ENCODE data around the gene JPH2.
"Not testable (repeated sequence)": the region's sequence is repeated elsewhere in the genome, so short reads cannot be mapped to it uniquely, and the experiment has no call there.

Gene JPH2

DNA sequence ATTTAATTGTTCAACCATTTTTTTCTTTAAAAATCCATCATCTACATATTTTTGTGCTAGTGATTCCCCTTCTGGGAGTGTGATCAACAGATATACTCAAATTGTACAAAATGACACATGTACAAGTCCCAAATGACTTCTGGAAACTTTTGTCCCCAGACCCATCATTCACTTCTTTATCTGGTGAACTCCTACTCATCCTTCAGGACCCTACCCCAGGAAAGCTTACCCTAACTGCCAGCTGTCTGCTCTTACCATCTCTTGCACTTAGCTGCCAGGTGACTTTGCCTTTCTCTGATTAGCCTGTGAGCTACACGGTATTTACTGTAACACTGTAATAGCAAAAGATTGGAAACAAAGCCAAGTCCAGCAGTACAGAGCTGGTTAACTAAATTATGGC is 55.3 kb downstream of the JPH2 start:
- TF ChIP-seq CSDC2 (CRISPR knock-in tag; IDR thresholded peaks at IDR 0.05) (no peak), RARB (CRISPR knock-in tag; IDR thresholded peaks at IDR 0.05) (no peak), TCF4 (CRISPR knock-in tag; IDR thresholded peaks at IDR 0.05; ENCODE audit: borderline replicate concordance) (no peak), ZNF565 (CRISPR knock-in tag; conservative IDR thresholded peaks at IDR 0.05; ENCODE audit: low read depth) (no peak), ZFP3 (CRISPR knock-in tag; IDR thresholded peaks at IDR 0.05) (peak; percentile 94), OSR1 (CRISPR knock-in tag; IDR thresholded peaks at IDR 0.05) (no peak)
- TF ChIP-seq, protein P1, sequence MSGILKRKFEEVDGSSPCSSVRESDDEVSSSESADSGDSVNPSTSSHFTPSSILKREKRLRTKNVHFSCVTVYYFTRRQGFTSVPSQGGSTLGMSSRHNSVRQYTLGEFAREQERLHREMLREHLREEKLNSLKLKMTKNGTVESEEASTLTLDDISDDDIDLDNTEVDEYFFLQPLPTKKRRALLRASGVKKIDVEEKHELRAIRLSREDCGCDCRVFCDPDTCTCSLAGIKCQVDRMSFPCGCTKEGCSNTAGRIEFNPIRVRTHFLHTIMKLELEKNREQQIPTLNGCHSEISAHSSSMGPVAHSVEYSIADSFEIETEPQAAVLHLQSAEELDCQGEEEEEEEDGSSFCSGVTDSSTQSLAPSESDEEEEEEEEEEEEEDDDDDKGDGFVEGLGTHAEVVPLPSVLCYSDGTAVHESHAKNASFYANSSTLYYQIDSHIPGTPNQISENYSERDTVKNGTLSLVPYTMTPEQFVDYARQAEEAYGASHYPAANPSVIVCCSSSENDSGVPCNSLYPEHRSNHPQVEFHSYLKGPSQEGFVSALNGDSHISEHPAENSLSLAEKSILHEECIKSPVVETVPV (CRISPR knock-in tag; IDR thresholded peaks at IDR 0.05) = no peak
- TF ChIP-seq, protein P2, sequence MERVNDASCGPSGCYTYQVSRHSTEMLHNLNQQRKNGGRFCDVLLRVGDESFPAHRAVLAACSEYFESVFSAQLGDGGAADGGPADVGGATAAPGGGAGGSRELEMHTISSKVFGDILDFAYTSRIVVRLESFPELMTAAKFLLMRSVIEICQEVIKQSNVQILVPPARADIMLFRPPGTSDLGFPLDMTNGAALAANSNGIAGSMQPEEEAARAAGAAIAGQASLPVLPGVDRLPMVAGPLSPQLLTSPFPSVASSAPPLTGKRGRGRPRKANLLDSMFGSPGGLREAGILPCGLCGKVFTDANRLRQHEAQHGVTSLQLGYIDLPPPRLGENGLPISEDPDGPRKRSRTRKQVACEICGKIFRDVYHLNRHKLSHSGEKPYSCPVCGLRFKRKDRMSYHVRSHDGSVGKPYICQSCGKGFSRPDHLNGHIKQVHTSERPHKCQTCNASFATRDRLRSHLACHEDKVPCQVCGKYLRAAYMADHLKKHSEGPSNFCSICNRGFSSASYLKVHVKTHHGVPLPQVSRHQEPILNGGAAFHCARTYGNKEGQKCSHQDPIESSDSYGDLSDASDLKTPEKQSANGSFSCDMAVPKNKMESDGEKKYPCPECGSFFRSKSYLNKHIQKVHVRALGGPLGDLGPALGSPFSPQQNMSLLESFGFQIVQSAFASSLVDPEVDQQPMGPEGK (CRISPR knock-in tag; IDR thresholded peaks at IDR 0.05; ENCODE audit: borderline replicate concordance) = no peak
- no peak for ATAC-seq

DNA sequence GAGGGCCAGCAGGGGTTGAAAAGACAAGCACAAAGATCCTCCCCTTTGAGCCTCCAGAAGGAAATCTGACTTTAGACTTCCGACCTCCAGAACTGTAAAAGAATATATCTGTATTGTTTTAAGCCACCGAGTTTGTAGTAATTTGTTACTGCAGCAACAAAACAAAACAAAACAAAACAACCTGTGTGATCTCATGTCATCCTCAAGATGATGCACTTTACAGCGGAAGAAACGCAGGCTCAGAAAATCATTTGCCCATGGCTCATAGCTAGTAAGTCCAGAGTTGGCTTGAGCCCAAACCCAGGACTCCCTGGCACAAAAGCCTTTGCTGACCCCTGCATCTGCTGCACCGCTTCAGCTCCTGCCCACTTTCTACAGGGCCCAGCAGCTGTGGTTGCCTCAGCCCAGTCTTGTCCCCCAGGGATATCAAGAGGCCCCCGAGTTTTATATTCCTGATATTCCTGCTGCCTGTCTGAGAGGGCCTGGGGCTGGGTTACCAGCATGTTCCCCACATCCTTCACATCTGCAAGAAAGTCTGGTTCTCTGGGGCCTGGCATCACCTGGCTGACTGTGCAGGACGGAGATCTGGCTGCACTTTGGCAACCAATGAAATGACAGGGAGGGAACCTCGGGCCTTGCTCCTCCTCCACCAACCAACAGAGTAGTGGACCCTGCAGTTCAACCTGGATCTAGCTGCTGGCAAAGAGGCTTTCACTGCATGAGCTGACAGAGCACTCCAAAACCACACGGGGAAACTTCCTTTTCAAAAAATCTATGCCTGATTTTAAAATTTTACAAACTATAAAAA is 56.9 kb downstream of the JPH2 start:
- ATAC-seq = peak; percentile 70
- TF ChIP-seq, protein P1 (CRISPR knock-in tag; IDR thresholded peaks at IDR 0.05) = no peak
- TF ChIP-seq GLIS3 (CRISPR knock-in tag; IDR thresholded peaks at IDR 0.05) (no peak), ZFP3 (CRISPR knock-in tag; IDR thresholded peaks at IDR 0.05) (no peak), PPARA (CRISPR knock-in tag; IDR thresholded peaks at IDR 0.05; ENCODE audit: borderline replicate concordance) (no peak), ZNF8 (CRISPR knock-in tag; IDR thresholded peaks at IDR 0.05) (no peak), ESRRG (CRISPR knock-in tag; IDR thresholded peaks at IDR 0.05) (no peak), ZNF565 (CRISPR knock-in tag; conservative IDR thresholded peaks at IDR 0.05; ENCODE audit: low read depth) (no peak), SNAI2 (CRISPR knock-in tag; IDR thresholded peaks at IDR 0.05) (no peak), CSDC2 (CRISPR knock-in tag; IDR thresholded peaks at IDR 0.05) (no peak), TOX (CRISPR knock-in tag; IDR thresholded peaks at IDR 0.05; ENCODE audit: borderline replicate concordance) (no peak), BACH2 (CRISPR knock-in tag; IDR thresholded peaks at IDR 0.05; ENCODE audit: borderline replicate concordance) (no peak), RARB (CRISPR knock-in tag; IDR thresholded peaks at IDR 0.05) (no peak), ZNF70 (CRISPR knock-in tag; IDR thresholded peaks at IDR 0.05) (no peak), ZFP30 (CRISPR knock-in tag; IDR thresholded peaks at IDR 0.05) (no peak), TCF4 (CRISPR knock-in tag; IDR thresholded peaks at IDR 0.05; ENCODE audit: borderline replicate concordance) (no peak), OSR1 (CRISPR knock-in tag; IDR thresholded peaks at IDR 0.05) (no peak)
- TF ChIP-seq, protein P3, sequence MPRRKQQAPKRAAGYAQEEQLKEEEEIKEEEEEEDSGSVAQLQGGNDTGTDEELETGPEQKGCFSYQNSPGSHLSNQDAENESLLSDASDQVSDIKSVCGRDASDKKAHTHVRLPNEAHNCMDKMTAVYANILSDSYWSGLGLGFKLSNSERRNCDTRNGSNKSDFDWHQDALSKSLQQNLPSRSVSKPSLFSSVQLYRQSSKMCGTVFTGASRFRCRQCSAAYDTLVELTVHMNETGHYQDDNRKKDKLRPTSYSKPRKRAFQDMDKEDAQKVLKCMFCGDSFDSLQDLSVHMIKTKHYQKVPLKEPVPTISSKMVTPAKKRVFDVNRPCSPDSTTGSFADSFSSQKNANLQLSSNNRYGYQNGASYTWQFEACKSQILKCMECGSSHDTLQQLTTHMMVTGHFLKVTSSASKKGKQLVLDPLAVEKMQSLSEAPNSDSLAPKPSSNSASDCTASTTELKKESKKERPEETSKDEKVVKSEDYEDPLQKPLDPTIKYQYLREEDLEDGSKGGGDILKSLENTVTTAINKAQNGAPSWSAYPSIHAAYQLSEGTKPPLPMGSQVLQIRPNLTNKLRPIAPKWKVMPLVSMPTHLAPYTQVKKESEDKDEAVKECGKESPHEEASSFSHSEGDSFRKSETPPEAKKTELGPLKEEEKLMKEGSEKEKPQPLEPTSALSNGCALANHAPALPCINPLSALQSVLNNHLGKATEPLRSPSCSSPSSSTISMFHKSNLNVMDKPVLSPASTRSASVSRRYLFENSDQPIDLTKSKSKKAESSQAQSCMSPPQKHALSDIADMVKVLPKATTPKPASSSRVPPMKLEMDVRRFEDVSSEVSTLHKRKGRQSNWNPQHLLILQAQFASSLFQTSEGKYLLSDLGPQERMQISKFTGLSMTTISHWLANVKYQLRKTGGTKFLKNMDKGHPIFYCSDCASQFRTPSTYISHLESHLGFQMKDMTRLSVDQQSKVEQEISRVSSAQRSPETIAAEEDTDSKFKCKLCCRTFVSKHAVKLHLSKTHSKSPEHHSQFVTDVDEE (CRISPR knock-in tag; IDR thresholded peaks at IDR 0.05) = no peak
- TF ChIP-seq, protein P4, sequence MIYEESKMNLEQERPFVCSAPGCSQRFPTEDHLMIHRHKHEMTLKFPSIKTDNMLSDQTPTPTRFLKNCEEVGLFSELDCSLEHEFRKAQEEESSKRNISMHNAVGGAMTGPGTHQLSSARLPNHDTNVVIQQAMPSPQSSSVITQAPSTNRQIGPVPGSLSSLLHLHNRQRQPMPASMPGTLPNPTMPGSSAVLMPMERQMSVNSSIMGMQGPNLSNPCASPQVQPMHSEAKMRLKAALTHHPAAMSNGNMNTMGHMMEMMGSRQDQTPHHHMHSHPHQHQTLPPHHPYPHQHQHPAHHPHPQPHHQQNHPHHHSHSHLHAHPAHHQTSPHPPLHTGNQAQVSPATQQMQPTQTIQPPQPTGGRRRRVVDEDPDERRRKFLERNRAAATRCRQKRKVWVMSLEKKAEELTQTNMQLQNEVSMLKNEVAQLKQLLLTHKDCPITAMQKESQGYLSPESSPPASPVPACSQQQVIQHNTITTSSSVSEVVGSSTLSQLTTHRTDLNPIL (CRISPR knock-in tag; IDR thresholded peaks at IDR 0.05; ENCODE audit: low read depth) = no peak
- TF ChIP-seq, protein P5, sequence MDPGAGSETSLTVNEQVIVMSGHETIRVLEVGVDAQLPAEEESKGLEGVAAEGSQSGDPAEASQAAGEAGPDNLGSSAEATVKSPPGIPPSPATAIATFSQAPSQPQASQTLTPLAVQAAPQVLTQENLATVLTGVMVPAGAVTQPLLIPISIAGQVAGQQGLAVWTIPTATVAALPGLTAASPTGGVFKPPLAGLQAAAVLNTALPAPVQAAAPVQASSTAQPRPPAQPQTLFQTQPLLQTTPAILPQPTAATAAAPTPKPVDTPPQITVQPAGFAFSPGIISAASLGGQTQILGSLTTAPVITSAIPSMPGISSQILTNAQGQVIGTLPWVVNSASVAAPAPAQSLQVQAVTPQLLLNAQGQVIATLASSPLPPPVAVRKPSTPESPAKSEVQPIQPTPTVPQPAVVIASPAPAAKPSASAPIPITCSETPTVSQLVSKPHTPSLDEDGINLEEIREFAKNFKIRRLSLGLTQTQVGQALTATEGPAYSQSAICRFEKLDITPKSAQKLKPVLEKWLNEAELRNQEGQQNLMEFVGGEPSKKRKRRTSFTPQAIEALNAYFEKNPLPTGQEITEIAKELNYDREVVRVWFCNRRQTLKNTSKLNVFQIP (CRISPR knock-in tag; IDR thresholded peaks at IDR 0.05; ENCODE audit: borderline replicate concordance, low read depth) = no peak

DNA sequence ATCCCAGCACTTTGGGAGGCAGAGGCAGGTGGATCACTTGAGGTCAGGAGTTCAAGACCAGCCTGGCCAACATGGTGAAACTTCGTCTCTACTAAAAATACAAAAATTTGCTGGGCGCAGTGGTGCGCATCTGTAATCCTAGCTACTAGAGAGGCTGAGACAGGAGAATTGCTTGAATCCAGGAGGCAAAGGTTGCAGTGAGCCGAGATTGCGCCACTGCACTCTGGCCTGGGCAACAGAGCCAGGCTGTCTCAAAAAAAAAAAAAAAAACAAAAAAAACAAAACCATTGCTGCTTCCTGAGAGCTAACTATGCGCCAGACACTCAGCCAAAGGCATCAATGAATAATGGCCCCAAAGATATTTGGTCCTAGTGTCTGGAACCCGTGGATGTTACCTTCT is 57.7 kb downstream of the JPH2 start:
- not testable (repeated sequence) for ATAC-seq
